Esophagus squamous epithelium (tissue), 5 donors: ENCODE measurements around the gene MOGAT3. TPM values are rescaled to one million over a fixed set of nuclear protein-coding genes. Genes with fewer than 3 reads are reported as not detected.

ENCODE experiments used
- DNase-seq: peaks from one replicate; lab custom pipeline; 2025; lab: John Stamatoyannopoulos, UW
- H3K27ac ChIP-seq, 4 donors: fragments of 200-600 bp; sonication (generic); one replicate each; pipeline ENCODE4 v1.5.1; 2016 to 2019; ENCODE audit warnings: mild to moderate bottlenecking in 1 of 4
- H3K27me3 ChIP-seq, 4 donors: fragments of 200-600 bp; sonication (generic); 1 replicate in 3 of 4; 2 replicates in 1 of 4; pipeline versions ENCODE4 v1.5.1 to v1.6.0; 2017 to 2021; ENCODE audit warnings: antibody characterized with exemption in 1 of 4
- H3K36me3 ChIP-seq, 3 donors: fragments of 200-600 bp; sonication (generic); one replicate each; pipeline ENCODE4 v1.5.1; 2016 to 2019
- H3K4me1 ChIP-seq, 3 donors: fragments of 200-600 bp; sonication (generic); one replicate each; pipeline ENCODE4 v1.5.1; 2017 to 2019
- H3K4me3 ChIP-seq, 4 donors: fragments of 200-600 bp; sonication (generic); 1 replicate in 3 of 4; 2 replicates in 1 of 4; pipeline ENCODE4 v1.5.1; 2016 to 2019; ENCODE audit warnings: mild to moderate bottlenecking in 2 of 4, moderate library complexity in 1 of 4
- H3K9me3 ChIP-seq, 3 donors: fragments of 200-600 bp; sonication (generic); one replicate each; pipeline ENCODE4 v1.5.1; 2016 to 2019
- CTCF ChIP-seq, 6 experiments: fragments of 450-650 bp in 4 of 6; fragments of 200-600 bp in 2 of 6; sonication (generic) in 2 of 6; IDR thresholded peaks; one replicate each; pipeline ENCODE4 v1.5.1; 2016 to 2019; ENCODE audit warnings: antibody characterized with exemption in 6 of 6, mild to moderate bottlenecking in 4 of 6, moderate library complexity in 4 of 6
- POLR2A ChIP-seq, 4 donors: fragments of 450-650 bp; IDR thresholded peaks; one replicate each; pipeline ENCODE4 v1.6.1; 2017; ENCODE audit warnings: antibody characterized with exemption in 4 of 4, mild to moderate bottlenecking in 4 of 4, moderate library complexity in 3 of 4
- WGBS, 2 donors: methylation state at CpG; one replicate each; pipeline ENCODE4 v1.1.5; 2018; 5-methylcytosine and 5-hydroxymethylcytosine counted together
- intact Hi-C: fragments of 100-400 bp; cut with DNase I; formaldehyde crosslinking; loops from one replicate; pipeline ENCODE4 v1.15.0; 2022
- total RNA-seq, 4 donors: library from RNA; depleted of rRNA; stranded (reverse); fragments of >200 nt; gene quantifications; one replicate each; pipeline ENCODE4 v1.1.0, GENCODE V29; 2016
- donor health status: DM: yes; HTN: yes; CAD: no.

The MOGAT3 gene
- total RNA-seq, 4 donors from 2014 or later, result not detected

- H3K27me3 ChIP-seq, result peaks cover 16 to 100% (median 63%) of the 10 kb centered on the region in 4 donors
- no peaks in the 10 kb centered on the region for H3K9me3 ChIP-seq
- intact Hi-C loops, result no loop called here
- peaks cover 21 to 37% (median 21%) of the 10 kb centered on the region in 3 donors for H3K4me1 ChIP-seq
- no peak overlapping the region for H3K4me3 ChIP-seq
- WGBS, 2 donors, result 86 to 100% methylated on average over 1 of the region's 2 CpGs
- no peaks in the 10 kb centered on the region for H3K36me3 ChIP-seq
- DNase-seq, result no peak
- TF ChIP-seq POLR2A (IDR thresholded peaks at IDR 0.05) (no peak), CTCF (IDR thresholded peaks at IDR 0.05) (no peak)
- H3K27ac ChIP-seq, result no peak overlapping the region
These were observed 23.2 kb downstream of the MOGAT3 start for GRCh38 chr7:101177644-101178043.

- 43 to 56% methylated on average over 3 of the region's 3 CpGs for WGBS, 2 donors
- no peaks in the 10 kb centered on the region for H3K9me3 ChIP-seq
- H3K4me3 ChIP-seq, result no peak overlapping the region
- peaks cover 29 to 57% (median 33%) of the 10 kb centered on the region in 3 donors for H3K4me1 ChIP-seq
- intact Hi-C loops, result no loop called here
- DNase-seq, result no peak
- TF ChIP-seq CTCF (IDR thresholded peaks at IDR 0.05) (no peak), POLR2A (IDR thresholded peaks at IDR 0.05) (no peak)
- peaks cover 24 to 100% (median 75%) of the 10 kb centered on the region in 4 donors for H3K27me3 ChIP-seq
- H3K36me3 ChIP-seq, result no peaks in the 10 kb centered on the region
- H3K27ac ChIP-seq, result no peak overlapping the region
These were observed 25.2 kb downstream of the MOGAT3 start for GRCh38 chr7:101175664-101176063.

- Histone ChIP-seq H3K9me3 (no peaks in the 10 kb centered on the region), H3K27ac (no peak overlapping the region), H3K27me3 (peaks cover 28 to 100% (median 72%) of the 10 kb centered on the region in 4 donors), H3K4me3 (no peak overlapping the region), H3K36me3 (no peaks in the 10 kb centered on the region), H3K4me1 (peaks cover 24 to 59% (median 26%) of the 10 kb centered on the region in 3 donors)
- TF ChIP-seq CTCF (IDR thresholded peaks at IDR 0.05) (no peak), POLR2A (IDR thresholded peaks at IDR 0.05) (no peak)
- intact Hi-C loops, result no loop called here
- DNase-seq, result no peak
- 2 to 20% methylated on average over 5 to 10 of the region's 28 CpGs for WGBS, 2 donors
These were observed 26.4 kb downstream of the MOGAT3 start for GRCh38 chr7:101174322-101174854.

GRCh38 chr7:101173752-101174244, 27.0 kb downstream of the MOGAT3 start:
- intact Hi-C loops, result no loop called here
- peaks cover 28 to 100% (median 71%) of the 10 kb centered on the region in 4 donors for H3K27me3 ChIP-seq
- H3K4me3 ChIP-seq, result peak overlapping the region in 2 of 4 donors; percentile 18 to 47

More at GRCh38 chr7:101173752-101174244, 27.0 kb downstream of the MOGAT3 start:
- 3 to 8% methylated on average over 16 of the region's 16 CpGs for WGBS, 2 donors
- peaks cover 24 to 58% (median 24%) of the 10 kb centered on the region in 3 donors for H3K4me1 ChIP-seq
- no peak overlapping the region for H3K27ac ChIP-seq
- no peaks in the 10 kb centered on the region for H3K36me3 ChIP-seq
- no peaks in the 10 kb centered on the region for H3K9me3 ChIP-seq
- DNase-seq, result no peak
- TF ChIP-seq CTCF (IDR thresholded peaks at IDR 0.05) (no peak), POLR2A (IDR thresholded peaks at IDR 0.05) (no peak)
